Measurements from ENCODE around the gene SEMA4B. TPM values are rescaled to one million over a fixed set of nuclear protein-coding genes. Genes with fewer than 3 reads are reported as not detected.

Gene SEMA4B
- total and polyA plus RNA-seq, 10 of the 15 experiments (the other 5 are each of a cell fraction or from before 2014, with no cell fraction given) = 0.87 to 26.0 (median 9.3) TPM

GRCh38 chr15:90184119-90184785 lies 16.9 kb upstream of the SEMA4B start (continued):
- TF ChIP-seq ETV6 (conservative IDR thresholded peaks at IDR 0.05 in 1 of 2, IDR thresholded peaks at IDR 0.05 in 1 of 2; ENCODE audit: borderline replicate concordance in 1 of 2, low read depth in 1 of 2) = no peak
- no peak for TF ChIP-seq YBX1 (IDR thresholded peaks at IDR 0.05)
- no peak for TF ChIP-seq MYC (IDR thresholded peaks at IDR 0.05; ENCODE audit: insufficient read depth, insufficient read length, insufficient replicate concordance, low read length, severe bottlenecking)
- TF ChIP-seq IRF4 (IDR thresholded peaks at IDR 0.05; ENCODE audit: low read depth, low read length) = 0 out of 2 replicates have a peak, but pooled peaks have one; percentile 22
- TF ChIP-seq ZNF207 (IDR thresholded peaks at IDR 0.05; ENCODE audit: borderline replicate concordance) = no peak
- TF ChIP-seq USF1 (IDR thresholded peaks at IDR 0.05; ENCODE audit: borderline replicate concordance, extremely low read length, insufficient read depth, low read depth, low read length) = no peak
- TF ChIP-seq RAD21 (IDR thresholded peaks at IDR 0.05; ENCODE audit: insufficient read depth, low read depth, low read length) = no peak
- no peak for TF ChIP-seq BRCA1 (IDR thresholded peaks at IDR 0.05; ENCODE audit: low read depth, low read length)
- TF ChIP-seq ZZZ3 (IDR thresholded peaks at IDR 0.05; ENCODE audit: control insufficient read depth, insufficient read length, low read depth) = no peak
- TF ChIP-seq DPF2 (IDR thresholded peaks at IDR 0.05) = no peak
- no peak for TF ChIP-seq SREBF2 (IDR thresholded peaks at IDR 0.05; ENCODE audit: low read length)
- no peak for TF ChIP-seq NR2C2 (IDR thresholded peaks at IDR 0.05; ENCODE audit: borderline replicate concordance, control insufficient read depth, insufficient read length, low read depth)
- no peak for TF ChIP-seq YY1 (IDR thresholded peaks at IDR 0.05; ENCODE audit: low read depth, low read length)
- no peak for TF ChIP-seq ZNF592 (IDR thresholded peaks at IDR 0.05)
- peak; percentile 67 for TF ChIP-seq NBN (IDR thresholded peaks at IDR 0.05)
- peak; percentile 26; the same call in 1 of the 2 replicates for TF ChIP-seq EED (IDR thresholded peaks at IDR 0.05; ENCODE audit: low read depth)
- TF ChIP-seq ZBTB33 (IDR thresholded peaks at IDR 0.05) = no peak
- TF ChIP-seq ATF2 (IDR thresholded peaks at IDR 0.05; ENCODE audit: low read length) = no peak
- no peak for TF ChIP-seq KLF5 (IDR thresholded peaks at IDR 0.05; ENCODE audit: partially characterized antibody)
- no peak for TF ChIP-seq RFX5 (IDR thresholded peaks at IDR 0.05; ENCODE audit: low read depth, low read length)
- TF ChIP-seq CBX5 (IDR thresholded peaks at IDR 0.05; ENCODE audit: low read depth) = no peak
